Osteoblast (primary cell): Measurements from ENCODE around the gene PHLDB2. TPM values are rescaled to one million over a fixed set of nuclear protein-coding genes. Genes with fewer than 3 reads are reported as not detected.

Experiments used
- DNase-seq: peaks from one replicate; pipeline ENCODE4 v3.0.0; 2011; ENCODE audit warnings: low spot score, mixed read lengths; ENCODE audit not compliant: insufficient read length; ENCODE audit errors: missing footprints
- H2AFZ ChIP-seq: 2 replicates; pipeline ENCODE4 v1.6.0; 2011; ENCODE audit warnings: mild to moderate bottlenecking, low read length
- H3K27ac ChIP-seq: 2 replicates; pipeline ENCODE4 v1.5.1; 2011; ENCODE audit warnings: mild to moderate bottlenecking, low read depth, low read length, moderate library complexity
- H3K27me3 ChIP-seq: 2 replicates; pipeline ENCODE4 v1.6.0; 2012; ENCODE audit warnings: mild to moderate bottlenecking, control low read depth, inconsistent platforms, low read length, moderate library complexity; ENCODE audit not compliant: insufficient read depth
- H3K36me3 ChIP-seq: 2 replicates; pipeline ENCODE4 v1.5.1; 2011; ENCODE audit warnings: mild to moderate bottlenecking, low read length, control low read depth, moderate library complexity; ENCODE audit not compliant: insufficient read depth
- H3K4me1 ChIP-seq: 2 replicates; pipeline ENCODE4 v1.5.1; 2011; ENCODE audit warnings: mild to moderate bottlenecking, low read length, control low read depth, moderate library complexity; ENCODE audit not compliant: insufficient read depth
- H3K4me2 ChIP-seq: 2 replicates; pipeline ENCODE4 v1.6.0; 2011; ENCODE audit warnings: mild to moderate bottlenecking, low read length; ENCODE audit not compliant: insufficient read depth
- H3K4me3 ChIP-seq: fragments of 200-600 bp; sonication (generic); 3 replicates; pipeline ENCODE4 v1.5.1; 2012; ENCODE audit warnings: mild to moderate bottlenecking, low read length, inconsistent platforms; ENCODE audit not compliant: insufficient read depth
- H3K79me2 ChIP-seq: 2 replicates; pipeline ENCODE4 v1.6.0; 2012; ENCODE audit warnings: mild to moderate bottlenecking, low read length, control low read depth, inconsistent platforms; ENCODE audit not compliant: insufficient read depth
- H3K9me3 ChIP-seq: 2 replicates; pipeline ENCODE4 v1.5.1; 2011; ENCODE audit warnings: low read depth, low read length, control low read depth
- H4K20me1 ChIP-seq: 2 replicates; pipeline ENCODE4 v1.6.0; 2012; ENCODE audit warnings: mild to moderate bottlenecking, low read length, control low read depth; ENCODE audit not compliant: insufficient read depth
- total RNA-seq: library from RNA; depleted of rRNA; stranded (reverse); fragments of >200 nt; gene quantifications from 2 replicates; pipeline ENCODE4 v1.2.3, GENCODE V29; 2012
- TF ChIP-seq, protein P1 (sequence below): IDR thresholded peaks from 2 replicates; pipeline ENCODE4 v1.5.1; 2011; ENCODE audit warnings: mild to moderate bottlenecking, low read depth, low read length, moderate library complexity; ENCODE audit errors: extremely low read depth

Gene PHLDB2
- total RNA-seq, 1 donor = 107 TPM

DNA sequence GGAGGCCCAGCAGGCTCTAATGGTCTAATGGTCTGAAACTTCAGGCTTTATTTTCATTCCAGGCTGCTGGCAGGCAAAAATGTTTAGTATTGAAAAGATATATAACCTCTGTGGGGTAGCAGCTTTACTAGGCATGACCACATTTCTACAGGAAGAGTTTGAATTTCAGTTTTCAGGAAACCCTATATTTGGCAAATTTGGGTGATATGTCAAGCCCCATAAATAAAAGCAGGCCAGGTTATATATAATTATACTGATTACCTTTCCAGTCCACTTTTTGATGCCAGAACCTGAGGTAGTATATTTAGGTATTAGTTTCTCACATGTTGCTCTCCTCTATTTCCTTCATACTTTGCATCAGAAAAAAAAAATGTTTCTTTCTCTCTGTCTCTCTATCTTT is 37.2 kb upstream of the PHLDB2 start:
- Histone ChIP-seq H3K4me3 (no peak overlapping the region), H3K79me2 (no peaks in the 10 kb centered on the region), H3K4me2 (no peak overlapping the region), H2AFZ (no peak overlapping the region), H3K36me3 (no peaks in the 10 kb centered on the region), H4K20me1 (no peaks in the 10 kb centered on the region), H3K9me3 (no peaks in the 10 kb centered on the region), H3K27ac (no peak overlapping the region), H3K4me1 (no peaks in the 10 kb centered on the region), H3K27me3 (no peaks in the 10 kb centered on the region)
- DNase-seq = no peak
- TF ChIP-seq, protein P1, sequence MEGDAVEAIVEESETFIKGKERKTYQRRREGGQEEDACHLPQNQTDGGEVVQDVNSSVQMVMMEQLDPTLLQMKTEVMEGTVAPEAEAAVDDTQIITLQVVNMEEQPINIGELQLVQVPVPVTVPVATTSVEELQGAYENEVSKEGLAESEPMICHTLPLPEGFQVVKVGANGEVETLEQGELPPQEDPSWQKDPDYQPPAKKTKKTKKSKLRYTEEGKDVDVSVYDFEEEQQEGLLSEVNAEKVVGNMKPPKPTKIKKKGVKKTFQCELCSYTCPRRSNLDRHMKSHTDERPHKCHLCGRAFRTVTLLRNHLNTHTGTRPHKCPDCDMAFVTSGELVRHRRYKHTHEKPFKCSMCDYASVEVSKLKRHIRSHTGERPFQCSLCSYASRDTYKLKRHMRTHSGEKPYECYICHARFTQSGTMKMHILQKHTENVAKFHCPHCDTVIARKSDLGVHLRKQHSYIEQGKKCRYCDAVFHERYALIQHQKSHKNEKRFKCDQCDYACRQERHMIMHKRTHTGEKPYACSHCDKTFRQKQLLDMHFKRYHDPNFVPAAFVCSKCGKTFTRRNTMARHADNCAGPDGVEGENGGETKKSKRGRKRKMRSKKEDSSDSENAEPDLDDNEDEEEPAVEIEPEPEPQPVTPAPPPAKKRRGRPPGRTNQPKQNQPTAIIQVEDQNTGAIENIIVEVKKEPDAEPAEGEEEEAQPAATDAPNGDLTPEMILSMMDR = no peak

DNA sequence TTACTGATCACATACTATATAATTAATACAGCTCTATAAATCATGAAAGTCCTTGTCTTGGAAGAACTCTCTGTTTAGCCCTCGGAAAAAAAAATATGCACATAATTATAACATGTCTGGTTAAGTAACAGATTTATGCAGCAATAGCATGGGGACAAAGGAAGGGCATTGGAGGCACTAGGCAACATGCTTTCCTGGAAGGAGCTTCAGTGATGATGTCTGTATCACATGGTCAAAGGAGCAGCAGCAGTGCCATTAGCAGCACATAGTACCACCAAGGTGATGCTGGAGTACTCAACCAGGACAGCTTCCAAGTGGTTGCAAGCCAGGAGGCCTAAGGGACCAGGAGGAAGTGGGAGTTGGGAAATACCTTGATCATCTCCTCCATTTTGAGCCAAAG is 36.3 kb upstream of the PHLDB2 start:
- TF ChIP-seq, protein P1 = no peak

GRCh38 chr3:111823341-111823855 is 35.7 kb upstream of the PHLDB2 start:
- Histone ChIP-seq H3K36me3 (no peaks in the 10 kb centered on the region), H3K9me3 (no peaks in the 10 kb centered on the region), H3K79me2 (no peaks in the 10 kb centered on the region), H3K4me1 (no peaks in the 10 kb centered on the region), H2AFZ (no peak overlapping the region), H3K4me2 (no peak overlapping the region), H4K20me1 (no peaks in the 10 kb centered on the region), H3K4me3 (no peak overlapping the region), H3K27me3 (no peaks in the 10 kb centered on the region), H3K27ac (no peak overlapping the region)
- TF ChIP-seq, protein P1 = no peak
- no peak for DNase-seq

More for the DNA sequence above, 36.3 kb upstream of the PHLDB2 start:
- Histone ChIP-seq H3K27me3 (no peaks in the 10 kb centered on the region), H3K4me1 (no peaks in the 10 kb centered on the region), H3K9me3 (no peaks in the 10 kb centered on the region), H3K4me3 (no peak overlapping the region), H3K4me2 (no peak overlapping the region), H3K27ac (no peak overlapping the region), H3K36me3 (no peaks in the 10 kb centered on the region), H3K79me2 (no peaks in the 10 kb centered on the region), H2AFZ (no peak overlapping the region), H4K20me1 (no peaks in the 10 kb centered on the region)
- DNase-seq = no peak

GRCh38 chr3:111824351-111824750 is 34.7 kb upstream of the PHLDB2 start:
- Histone ChIP-seq H3K4me2 (no peak overlapping the region), H3K79me2 (no peaks in the 10 kb centered on the region), H3K27me3 (no peaks in the 10 kb centered on the region), H3K27ac (no peak overlapping the region), H3K4me1 (no peaks in the 10 kb centered on the region), H4K20me1 (no peaks in the 10 kb centered on the region), H3K9me3 (no peaks in the 10 kb centered on the region), H3K4me3 (no peak overlapping the region), H2AFZ (peak overlapping the region; percentile 6), H3K36me3 (no peaks in the 10 kb centered on the region)
- DNase-seq = no peak
- TF ChIP-seq, protein P1 = no peak
